ENCODE results near the gene HRCT1. TPM values are rescaled to one million over a fixed set of nuclear protein-coding genes. Genes with fewer than 3 reads are reported as not detected.

The HRCT1 gene
- total RNA-seq, 1 experiment from 2014 or later = 0.32 TPM

- TF ChIP-seq, protein P1, sequence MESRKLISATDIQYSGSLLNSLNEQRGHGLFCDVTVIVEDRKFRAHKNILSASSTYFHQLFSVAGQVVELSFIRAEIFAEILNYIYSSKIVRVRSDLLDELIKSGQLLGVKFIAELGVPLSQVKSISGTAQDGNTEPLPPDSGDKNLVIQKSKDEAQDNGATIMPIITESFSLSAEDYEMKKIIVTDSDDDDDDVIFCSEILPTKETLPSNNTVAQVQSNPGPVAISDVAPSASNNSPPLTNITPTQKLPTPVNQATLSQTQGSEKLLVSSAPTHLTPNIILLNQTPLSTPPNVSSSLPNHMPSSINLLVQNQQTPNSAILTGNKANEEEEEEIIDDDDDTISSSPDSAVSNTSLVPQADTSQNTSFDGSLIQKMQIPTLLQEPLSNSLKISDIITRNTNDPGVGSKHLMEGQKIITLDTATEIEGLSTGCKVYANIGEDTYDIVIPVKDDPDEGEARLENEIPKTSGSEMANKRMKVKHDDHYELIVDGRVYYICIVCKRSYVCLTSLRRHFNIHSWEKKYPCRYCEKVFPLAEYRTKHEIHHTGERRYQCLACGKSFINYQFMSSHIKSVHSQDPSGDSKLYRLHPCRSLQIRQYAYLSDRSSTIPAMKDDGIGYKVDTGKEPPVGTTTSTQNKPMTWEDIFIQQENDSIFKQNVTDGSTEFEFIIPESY (IDR thresholded peaks at IDR 0.05; ENCODE audit: extremely low read depth, insufficient replicate concordance, low read length) = no peak
- TF ChIP-seq EZH2 (IDR thresholded peaks at IDR 0.05) = no peak
These were observed 14.4 kb upstream of the HRCT1 start (continued) for GRCh38 chr9:35891646-35892045.

DNA sequence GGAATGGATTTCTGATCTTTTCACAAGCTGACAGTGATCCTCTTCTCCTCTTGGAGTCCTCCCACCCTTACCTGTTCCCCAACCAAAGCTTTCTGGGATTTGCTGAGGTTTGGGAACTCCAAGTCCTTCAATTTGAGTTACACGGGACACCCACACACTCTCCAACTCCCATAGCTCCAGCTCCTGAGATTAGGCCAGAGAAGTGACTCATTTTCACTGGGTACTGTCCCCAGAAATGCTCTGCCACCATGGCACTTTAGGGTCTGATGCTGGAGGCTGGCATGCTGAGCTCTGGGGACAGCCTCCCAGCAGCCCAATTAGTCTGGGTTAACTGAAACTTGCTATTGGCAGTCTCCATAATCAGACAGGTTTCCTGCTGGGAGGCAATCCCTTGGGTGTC lies 14.0 kb upstream of the HRCT1 start:
- CTCF ChIA-PET = interaction anchor here (0.9 to 9.8 kb wide), 4 partner anchors 10 to 132 kb away, joined by 3 to 50 read pairs (median 6); no protein-coding TSS in a partner anchor
- Histone ChIP-seq H3K27ac (ENCODE audit: low read depth, low read length) (no peak overlapping the region), H3K9me2 (ENCODE audit: insufficient read depth) (no peaks in the 10 kb centered on the region), H4K20me1 (ENCODE audit: insufficient read depth) (no peaks in the 10 kb centered on the region), H2AFZ (ENCODE audit: low read depth, low read length, poor library complexity, severe bottlenecking) (no peak overlapping the region), H3K4me2 (ENCODE audit: low read length) (no peak overlapping the region), H3K9me3 (ENCODE audit: control insufficient read depth in 1 of 2, insufficient read depth in 1 of 2, low read depth in 1 of 2, low read length in 2 of 2) (no peaks in the 10 kb centered on the region), H3K27me3 (ENCODE audit: insufficient read depth, low read length) (no peaks in the 10 kb centered on the region), H3K36me3 (ENCODE audit: control insufficient read depth in 1 of 2, insufficient read depth in 2 of 2, low read length in 2 of 2) (no peaks in the 10 kb centered on the region), H3K79me2 (ENCODE audit: insufficient read depth, low read length) (no peaks in the 10 kb centered on the region), H3K4me3 (replicated peaks in 1 of 2; ENCODE audit: low read depth in 1 of 2, low read length in 2 of 2) (no peak overlapping the region), H3K9ac (ENCODE audit: low read length) (no peak overlapping the region), H3K4me1 (ENCODE audit: control insufficient read depth in 1 of 2, insufficient read depth in 2 of 2, low read length in 2 of 2) (no peaks in the 10 kb centered on the region)
- BruUV-seq (replicated peaks) = no TSS peak
- DNase-seq (ENCODE audit: low read depth, low spot score) = no peak
- no peak for TF ChIP-seq CBX3 (IDR thresholded peaks at IDR 0.05; ENCODE audit: low read depth)
- TF ChIP-seq TCF7L2 (IDR thresholded peaks at IDR 0.05; ENCODE audit: borderline replicate concordance, extremely low read depth, insufficient read depth, insufficient read length) = no peak
- TF ChIP-seq ELF1 (IDR thresholded peaks at IDR 0.05; ENCODE audit: borderline replicate concordance, low read depth) = no peak
- TF ChIP-seq MAX (IDR thresholded peaks at IDR 0.05) = no peak
- no peak for TF ChIP-seq POLR2A (IDR thresholded peaks at IDR 0.05; ENCODE audit: borderline replicate concordance, extremely low read depth, insufficient read depth, insufficient read length)
- POLR2A ChIA-PET = no interaction called here
- intact Hi-C loops (cut with micrococcal nuclease) = no loop called here
- RAD21 ChIA-PET (ENCODE audit: low non-redundant PET in 1 of 2, low total read pairs in 2 of 2, uncharacterized antibody in 2 of 2, unreplicated experiment in 2 of 2) = no interaction called here
- ATAC-seq = no peak

Measured in HCT116 (cell line).